Stomach (tissue), 4 donors: ENCODE measurements around the gene CDK19.

Experiments used
- EP300 ChIP-seq: sonication (generic); formaldehyde crosslinking; IDR thresholded peaks from one replicate; pipeline ENCODE4 v1.6.1; 2017; ENCODE audit warnings: antibody characterized with exemption
- POLR2A ChIP-seq, 4 donors: fragments of 450-650 bp; IDR thresholded peaks; one replicate each; pipeline ENCODE4 v1.6.1; 2016; ENCODE audit warnings: antibody characterized with exemption in 4 of 4, control low read depth in 2 of 4, mild to moderate bottlenecking in 1 of 4, moderate library complexity in 1 of 4
- POLR2AphosphoS5 ChIP-seq, 3 donors: sonication (generic); formaldehyde crosslinking; IDR thresholded peaks; one replicate each; pipeline ENCODE4 v1.6.1; 2016; ENCODE audit warnings: antibody characterized with exemption in 3 of 3
- TF ChIP-seq, protein P1 (sequence below), 7 experiments: fragments of 450-650 bp in 4 of 7; fragments of 200-600 bp in 3 of 7; sonication (generic) in 3 of 7; IDR thresholded peaks; one replicate each; pipeline ENCODE4 v1.5.1; 2016 to 2019; ENCODE audit warnings: antibody characterized with exemption in 7 of 7, control low read depth in 2 of 7, mild to moderate bottlenecking in 1 of 7

DNA sequence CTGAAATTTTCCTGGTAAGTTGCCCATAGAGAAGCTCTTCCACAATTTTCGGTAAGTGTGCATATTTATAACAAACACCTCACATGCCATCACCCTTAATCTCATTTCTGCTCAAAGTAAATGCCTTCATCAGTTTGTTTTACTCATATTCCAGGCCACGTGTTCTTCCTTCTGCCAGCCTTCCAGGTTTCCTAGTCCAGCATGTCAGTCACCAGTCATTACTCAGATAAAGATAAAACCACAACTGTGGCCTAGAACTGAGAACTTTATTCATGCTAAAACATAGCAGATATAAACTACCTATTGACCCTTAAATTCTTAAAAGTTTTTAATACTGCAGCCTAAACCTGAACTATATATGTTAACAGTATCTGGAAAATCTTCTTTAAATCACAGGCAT lies 189.4 kb downstream of the CDK19 start:
- TF ChIP-seq POLR2AphosphoS5 (IDR thresholded peaks at IDR 0.05) (peak in 2 of 3 donors; percentile 44 to 81), EP300 (no peak), POLR2A (IDR thresholded peaks at IDR 0.05) (no peak)
- TF ChIP-seq, protein P1, sequence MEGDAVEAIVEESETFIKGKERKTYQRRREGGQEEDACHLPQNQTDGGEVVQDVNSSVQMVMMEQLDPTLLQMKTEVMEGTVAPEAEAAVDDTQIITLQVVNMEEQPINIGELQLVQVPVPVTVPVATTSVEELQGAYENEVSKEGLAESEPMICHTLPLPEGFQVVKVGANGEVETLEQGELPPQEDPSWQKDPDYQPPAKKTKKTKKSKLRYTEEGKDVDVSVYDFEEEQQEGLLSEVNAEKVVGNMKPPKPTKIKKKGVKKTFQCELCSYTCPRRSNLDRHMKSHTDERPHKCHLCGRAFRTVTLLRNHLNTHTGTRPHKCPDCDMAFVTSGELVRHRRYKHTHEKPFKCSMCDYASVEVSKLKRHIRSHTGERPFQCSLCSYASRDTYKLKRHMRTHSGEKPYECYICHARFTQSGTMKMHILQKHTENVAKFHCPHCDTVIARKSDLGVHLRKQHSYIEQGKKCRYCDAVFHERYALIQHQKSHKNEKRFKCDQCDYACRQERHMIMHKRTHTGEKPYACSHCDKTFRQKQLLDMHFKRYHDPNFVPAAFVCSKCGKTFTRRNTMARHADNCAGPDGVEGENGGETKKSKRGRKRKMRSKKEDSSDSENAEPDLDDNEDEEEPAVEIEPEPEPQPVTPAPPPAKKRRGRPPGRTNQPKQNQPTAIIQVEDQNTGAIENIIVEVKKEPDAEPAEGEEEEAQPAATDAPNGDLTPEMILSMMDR (IDR thresholded peaks at IDR 0.05): no peak
